Activated T-helper 2 cell treated with anti-CD3 and anti-CD28 coated beads, Interferon-gamma antibody, Interleukin-2, Interleukin-4, amounts not matched to agents 10 μg/mL and 5 μg/mL and 100 μg/mL, durations not matched to agents 14 hours and 24 hours and 36 hours (primary cell): ENCODE measurements around the gene GNG13. TPM values are rescaled to one million over a fixed set of nuclear protein-coding genes. Genes with fewer than 3 reads are reported as not detected.

Source experiments
- DNase-seq: peaks from one replicate; pipeline ENCODE4 v3.0.0; 2021; ENCODE audit warnings: low spot score
- H3K27ac Mint-ChIP-seq: one replicate; pipeline ENCODE4 v1.8.0; 2021; ENCODE audit warnings: mixed read lengths
- H3K27me3 Mint-ChIP-seq: one replicate; pipeline ENCODE4 v1.8.0; 2021; ENCODE audit warnings: low read depth, mixed read lengths
- H3K36me3 Mint-ChIP-seq: one replicate; pipeline ENCODE4 v1.8.0; 2021; ENCODE audit warnings: low read depth, mixed read lengths
- H3K4me1 Mint-ChIP-seq: one replicate; pipeline ENCODE4 v1.8.0; 2021; ENCODE audit warnings: low read depth, mixed read lengths
- H3K4me3 Mint-ChIP-seq: one replicate; pipeline ENCODE4 v1.8.0; 2021; ENCODE audit warnings: low read depth, mild to moderate bottlenecking, moderate library complexity, mixed read lengths
- H3K9me3 Mint-ChIP-seq: one replicate; pipeline ENCODE4 v1.8.0; 2021; ENCODE audit warnings: mixed read lengths
- intact Hi-C: fragments of 100-400 bp; cut with micrococcal nuclease; formaldehyde crosslinking; loops from one replicate; pipeline ENCODE4 v1.15.1; 2023
- total RNA-seq: library from RNA; stranded (reverse); gene quantifications from 2 replicates; pipeline ENCODE4 v1.2.3, GENCODE V29; 2022

The GNG13 gene, protein sequence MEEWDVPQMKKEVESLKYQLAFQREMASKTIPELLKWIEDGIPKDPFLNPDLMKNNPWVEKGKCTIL
- total RNA-seq: not detected in 2 replicates

GRCh38 chr16:799948-800833 lies at the start of gene GNG13:
TSS of gene GNG13 (minus strand) at chr16:800734. CDS start at chr16:799077, 1,657 bp downstream.
- Mint-ChIP-seq H3K36me3 (peaks cover 14% of the 10 kb centered on the region), H3K27me3 (peaks cover 5% of the 10 kb centered on the region), H3K4me1 (no peaks in the 10 kb centered on the region), H3K4me3 (no peak within 1 kb of the TSS), H3K9me3 (no peaks in the 10 kb centered on the region), H3K27ac (no peak within 1 kb of the TSS)
- intact Hi-C loops: loop anchor here (10.0 kb wide), 1 partner anchor 165 kb away; no protein-coding TSS in a partner anchor
- DNase-seq: no peak

- DNase-seq: no peak
- no peaks in the 10 kb centered on the region for H3K27me3 Mint-ChIP-seq
- peaks cover 15% of the 10 kb centered on the region for H3K9me3 Mint-ChIP-seq
- no peaks in the 10 kb centered on the region for H3K36me3 Mint-ChIP-seq
- H3K27ac Mint-ChIP-seq: no peak overlapping the region
- H3K4me3 Mint-ChIP-seq: no peak overlapping the region
- H3K4me1 Mint-ChIP-seq: no peaks in the 10 kb centered on the region
- intact Hi-C loops: no loop called here
Measured at GRCh38 chr16:848510-849253, 48.1 kb upstream of the GNG13 start.

DNA sequence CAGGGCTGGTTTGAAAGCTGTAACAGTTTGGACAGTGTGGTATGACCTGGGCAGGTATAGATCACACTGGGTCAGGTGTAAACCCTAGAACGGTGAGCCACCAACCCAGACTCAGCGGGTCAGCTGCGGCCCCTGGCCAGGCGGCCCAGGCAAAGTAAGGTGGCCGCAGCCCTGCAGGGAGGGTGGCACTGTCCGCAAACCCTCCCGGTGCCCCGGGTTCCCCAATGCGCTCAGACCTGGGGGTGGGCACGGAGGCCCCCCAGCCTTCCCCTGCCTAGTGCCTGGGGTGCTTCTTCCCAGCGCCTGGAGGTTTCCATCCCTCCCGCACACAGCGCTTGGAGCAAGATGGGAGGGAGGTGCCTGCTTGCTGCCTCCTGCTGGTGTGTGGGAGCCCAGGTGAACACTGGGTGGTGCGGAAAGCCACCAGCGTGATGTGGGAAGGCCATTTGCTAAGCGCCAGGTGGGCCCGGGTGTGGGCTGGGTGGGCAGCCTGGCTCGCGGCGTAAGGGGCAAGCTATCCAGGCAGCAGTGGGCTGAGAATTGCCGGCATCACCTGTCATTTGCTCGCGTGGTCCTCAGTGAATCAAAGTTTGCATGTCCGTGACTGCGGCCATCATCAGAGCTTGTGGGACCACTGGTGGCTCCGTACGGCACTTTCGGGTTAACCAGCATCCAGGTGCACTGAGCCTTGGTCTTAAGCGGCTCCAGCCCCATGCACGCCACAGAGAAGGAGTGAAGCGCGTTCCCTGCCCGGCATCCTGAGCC lies 47.3 kb upstream of the GNG13 start:
- Mint-ChIP-seq H3K4me3 (no peak overlapping the region), H3K4me1 (no peaks in the 10 kb centered on the region), H3K27me3 (no peaks in the 10 kb centered on the region), H3K27ac (no peak overlapping the region), H3K9me3 (peaks cover 15% of the 10 kb centered on the region), H3K36me3 (no peaks in the 10 kb centered on the region)
- no peak for DNase-seq
- intact Hi-C loops: no loop called here

GRCh38 chr16:847151-847550 lies 46.6 kb upstream of the GNG13 start:
- Mint-ChIP-seq H3K36me3 (no peaks in the 10 kb centered on the region), H3K27ac (no peak overlapping the region), H3K4me3 (no peak overlapping the region), H3K4me1 (no peaks in the 10 kb centered on the region), H3K9me3 (peaks cover 15% of the 10 kb centered on the region), H3K27me3 (no peaks in the 10 kb centered on the region)
- no peak for DNase-seq
- intact Hi-C loops: no loop called here

- no peak overlapping the region for H3K4me3 Mint-ChIP-seq
- no peak for DNase-seq
- H3K4me1 Mint-ChIP-seq: no peaks in the 10 kb centered on the region
- intact Hi-C loops: no loop called here
- no peaks in the 10 kb centered on the region for H3K36me3 Mint-ChIP-seq
- H3K27me3 Mint-ChIP-seq: no peaks in the 10 kb centered on the region
- H3K27ac Mint-ChIP-seq: no peak overlapping the region
- H3K9me3 Mint-ChIP-seq: peaks cover 7% of the 10 kb centered on the region
Measured at GRCh38 chr16:845351-845745, 44.8 kb upstream of the GNG13 start.

- no peak for DNase-seq
- Mint-ChIP-seq H3K36me3 (no peaks in the 10 kb centered on the region), H3K4me1 (no peaks in the 10 kb centered on the region), H3K27ac (no peak overlapping the region), H3K27me3 (no peaks in the 10 kb centered on the region), H3K9me3 (peaks cover 1% of the 10 kb centered on the region), H3K4me3 (no peak overlapping the region)
- intact Hi-C loops: no loop called here
Measured at GRCh38 chr16:844638-845350, 44.3 kb upstream of the GNG13 start.

GRCh38 chr16:843771-844170 lies 43.2 kb upstream of the GNG13 start:
- Mint-ChIP-seq H3K36me3 (no peaks in the 10 kb centered on the region), H3K27ac (no peak overlapping the region), H3K27me3 (no peaks in the 10 kb centered on the region), H3K4me3 (no peak overlapping the region), H3K4me1 (no peaks in the 10 kb centered on the region), H3K9me3 (peaks cover 3% of the 10 kb centered on the region)
- intact Hi-C loops: no loop called here
- no peak for DNase-seq

DNA sequence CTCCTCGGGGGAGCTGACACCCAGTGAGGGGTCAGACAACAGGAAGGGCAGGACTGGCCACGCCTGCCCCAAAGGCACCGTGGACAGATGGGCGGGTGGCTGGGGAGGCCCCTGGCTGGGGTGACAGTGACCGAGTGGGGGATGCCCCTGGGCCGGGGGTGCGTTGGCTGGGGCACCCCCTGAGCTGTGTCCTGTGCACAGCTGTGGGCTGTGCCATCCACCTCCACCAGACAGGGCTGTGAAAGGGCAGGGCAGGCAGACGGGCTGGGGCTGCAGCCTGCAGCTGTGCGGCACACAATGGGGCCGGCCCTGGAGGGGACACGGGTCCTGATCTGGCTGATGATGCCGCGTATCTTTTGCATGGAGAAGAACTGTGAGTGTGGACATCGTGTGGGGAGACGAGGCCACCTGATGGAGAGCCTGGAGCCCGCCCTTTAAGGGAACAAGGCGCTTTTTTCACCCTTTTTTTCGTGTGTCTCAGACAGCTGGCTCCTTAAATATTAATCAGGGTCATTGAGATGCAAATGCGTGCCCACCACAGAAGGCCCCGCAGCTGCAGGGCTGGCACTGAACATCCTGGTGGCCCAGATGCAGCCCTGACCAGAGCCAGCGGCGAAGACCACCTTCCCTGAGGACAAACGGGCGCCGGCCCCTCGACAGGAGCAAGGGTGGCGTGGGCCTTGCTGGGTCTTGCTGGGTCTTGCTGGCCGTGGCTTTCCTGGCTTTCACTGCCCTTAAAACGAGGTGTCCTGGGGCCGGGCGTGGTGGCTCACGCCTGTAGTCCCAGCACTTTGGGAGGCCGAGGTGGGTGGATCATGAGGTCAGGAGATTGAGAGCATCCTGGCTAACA lies 42.4 kb upstream of the GNG13 start:
- no peak for DNase-seq
- no peaks in the 10 kb centered on the region for H3K4me1 Mint-ChIP-seq
- intact Hi-C loops: no loop called here
- H3K9me3 Mint-ChIP-seq: peaks cover 5% of the 10 kb centered on the region
- H3K27ac Mint-ChIP-seq: no peak overlapping the region
- H3K4me3 Mint-ChIP-seq: no peak overlapping the region
- H3K27me3 Mint-ChIP-seq: no peaks in the 10 kb centered on the region
- H3K36me3 Mint-ChIP-seq: no peaks in the 10 kb centered on the region

- intact Hi-C loops: no loop called here
- Mint-ChIP-seq H3K9me3 (peaks cover 6% of the 10 kb centered on the region), H3K27me3 (no peaks in the 10 kb centered on the region), H3K36me3 (no peaks in the 10 kb centered on the region), H3K27ac (no peak overlapping the region), H3K4me1 (no peaks in the 10 kb centered on the region), H3K4me3 (no peak overlapping the region)
- no peak for DNase-seq
Measured at GRCh38 chr16:842061-842476, 41.5 kb upstream of the GNG13 start.

GRCh38 chr16:841455-842060 lies 41.0 kb upstream of the GNG13 start:
- Mint-ChIP-seq H3K27ac (no peak overlapping the region), H3K27me3 (no peaks in the 10 kb centered on the region), H3K9me3 (peaks cover 11% of the 10 kb centered on the region), H3K4me1 (no peaks in the 10 kb centered on the region), H3K4me3 (no peak overlapping the region), H3K36me3 (no peaks in the 10 kb centered on the region)
- intact Hi-C loops: no loop called here
- DNase-seq: no peak
